Activated T-cell treated with anti-CD3 and anti-CD28 coated beads for 1 hour (primary cell): Measurements from ENCODE around the gene RAB11B.
"Not testable (repeated sequence)": the region's sequence is repeated elsewhere in the genome, so short reads cannot be mapped to it uniquely, and the experiment has no call there.

Experiments used
- DNase-seq: peaks from one replicate; pipeline ENCODE4 v3.0.0-alpha.2; 2020; ENCODE audit warnings: low read depth

The RAB11B gene

DNA sequence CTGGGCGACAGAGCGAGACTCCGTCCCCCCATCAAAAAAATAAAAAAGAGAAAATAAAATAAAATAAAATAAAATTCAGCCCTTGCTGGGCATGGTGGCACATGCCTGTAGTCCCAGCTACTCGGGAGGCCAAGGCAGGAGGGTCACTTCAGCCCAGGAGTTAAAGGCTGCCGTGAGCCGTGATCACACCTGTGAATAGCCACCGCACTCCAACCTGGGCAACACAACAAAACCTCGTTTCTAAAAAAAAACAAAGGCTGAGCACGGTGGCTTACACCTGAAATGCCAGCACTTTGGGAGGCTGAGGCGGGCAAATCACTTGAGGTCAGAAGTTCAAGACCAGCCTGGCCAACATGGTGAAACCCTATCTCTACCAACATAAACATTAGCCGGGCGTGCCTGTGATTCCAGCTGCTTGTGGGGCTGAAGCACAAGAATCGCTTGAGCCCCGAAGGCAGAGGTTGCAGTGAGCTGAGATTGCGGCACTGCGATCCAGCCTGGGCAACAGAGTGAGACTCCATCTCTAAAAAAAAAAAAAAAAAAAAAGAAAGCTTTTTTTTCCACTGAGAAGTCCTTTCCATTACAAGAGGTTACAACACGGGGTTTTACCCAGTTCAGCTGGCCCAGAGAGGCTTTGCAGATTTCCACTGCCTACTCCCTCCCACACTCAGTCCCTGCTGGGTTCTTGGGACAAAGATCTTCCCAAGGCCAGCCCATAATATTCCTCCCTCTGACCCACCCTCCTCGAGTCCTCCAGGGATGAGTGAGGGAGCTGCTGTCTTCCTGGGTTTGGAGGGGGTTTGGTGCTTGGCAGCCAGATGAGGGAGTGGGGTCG is 19.8 kb upstream of the RAB11B start:
- no peak for DNase-seq

DNA sequence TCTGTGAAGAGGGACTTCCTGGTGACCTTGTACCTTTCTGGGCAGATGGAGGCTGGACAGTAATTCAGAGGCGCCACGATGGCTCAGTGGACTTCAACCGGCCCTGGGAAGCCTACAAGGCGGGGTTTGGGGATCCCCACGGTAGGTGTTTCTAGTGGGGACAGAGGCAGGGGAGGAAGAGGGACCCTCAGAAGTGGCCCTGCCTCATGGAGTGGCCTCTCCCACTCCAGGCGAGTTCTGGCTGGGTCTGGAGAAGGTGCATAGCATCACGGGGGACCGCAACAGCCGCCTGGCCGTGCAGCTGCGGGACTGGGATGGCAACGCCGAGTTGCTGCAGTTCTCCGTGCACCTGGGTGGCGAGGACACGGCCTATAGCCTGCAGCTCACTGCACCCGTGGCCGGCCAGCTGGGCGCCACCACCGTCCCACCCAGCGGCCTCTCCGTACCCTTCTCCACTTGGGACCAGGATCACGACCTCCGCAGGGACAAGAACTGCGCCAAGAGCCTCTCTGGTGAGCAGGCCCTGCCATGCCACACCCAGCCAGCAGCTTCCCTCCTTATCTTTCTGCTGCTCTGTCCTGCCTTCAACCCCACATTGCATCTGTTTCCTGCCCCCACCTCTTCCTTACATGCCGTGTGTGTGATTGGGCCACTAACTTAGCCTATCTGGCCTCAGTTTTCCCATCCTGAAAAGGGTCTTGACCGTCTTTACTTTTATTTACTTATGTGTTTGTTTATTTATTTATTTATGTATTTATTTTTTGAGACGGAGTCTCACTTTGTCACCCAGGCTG is 19.0 kb upstream of the RAB11B start:
- no peak for DNase-seq

DNA sequence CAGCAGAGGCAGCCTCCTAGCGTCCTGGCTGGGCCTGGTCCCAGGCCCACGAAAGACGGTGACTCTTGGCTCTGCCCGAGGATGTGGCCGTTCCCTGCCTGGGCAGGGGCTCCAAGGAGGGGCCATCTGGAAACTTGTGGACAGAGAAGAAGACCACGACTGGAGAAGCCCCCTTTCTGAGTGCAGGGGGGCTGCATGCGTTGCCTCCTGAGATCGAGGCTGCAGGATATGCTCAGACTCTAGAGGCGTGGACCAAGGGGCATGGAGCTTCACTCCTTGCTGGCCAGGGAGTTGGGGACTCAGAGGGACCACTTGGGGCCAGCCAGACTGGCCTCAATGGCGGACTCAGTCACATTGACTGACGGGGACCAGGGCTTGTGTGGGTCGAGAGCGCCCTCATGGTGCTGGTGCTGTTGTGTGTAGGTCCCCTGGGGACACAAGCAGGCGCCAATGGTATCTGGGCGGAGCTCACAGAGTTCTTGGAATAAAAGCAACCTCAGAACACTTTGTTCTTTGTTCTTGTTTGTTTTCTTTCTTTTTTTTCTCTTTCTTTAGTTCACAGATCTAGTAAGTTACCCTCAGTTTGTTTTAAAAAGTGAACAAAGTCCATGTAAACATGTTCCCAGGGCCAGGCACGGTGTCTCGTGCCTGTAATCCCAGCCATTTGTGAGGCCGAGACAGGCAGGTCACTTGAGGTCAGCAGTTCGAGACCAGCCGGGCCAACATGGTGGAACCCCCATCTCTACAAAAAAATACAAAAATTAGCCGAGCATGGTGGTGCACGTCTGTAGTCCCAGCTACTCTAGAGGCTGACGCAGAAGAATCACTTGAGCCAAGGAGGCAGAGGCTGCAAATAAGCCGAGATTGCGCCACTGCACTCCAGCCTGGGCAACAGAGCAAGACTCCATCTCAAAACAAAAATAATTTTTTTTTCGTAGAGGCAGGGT is 16.0 kb upstream of the RAB11B start:
- DNase-seq: no peak

DNA sequence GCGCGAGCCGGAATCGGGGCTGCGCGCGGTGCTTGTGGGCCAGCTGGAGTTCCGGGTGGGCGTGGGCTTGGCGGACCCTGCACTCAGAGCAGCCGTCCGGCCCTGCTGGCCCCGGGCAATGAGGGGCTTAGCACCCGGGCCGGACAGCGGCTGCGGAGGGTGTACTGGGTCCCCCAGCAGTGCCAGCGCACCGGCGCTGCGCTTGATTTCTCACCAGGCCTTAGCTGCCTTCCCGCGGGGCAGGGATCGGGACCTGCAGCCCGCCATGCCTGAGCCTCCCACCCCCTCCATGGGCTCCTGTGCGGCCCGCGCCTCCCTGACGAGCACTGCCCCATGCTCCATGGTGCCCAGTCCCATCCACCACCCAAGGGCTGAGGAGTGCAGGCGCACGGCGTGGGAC is 14.4 kb upstream of the RAB11B start:
- not testable (repeated sequence) for DNase-seq

DNA sequence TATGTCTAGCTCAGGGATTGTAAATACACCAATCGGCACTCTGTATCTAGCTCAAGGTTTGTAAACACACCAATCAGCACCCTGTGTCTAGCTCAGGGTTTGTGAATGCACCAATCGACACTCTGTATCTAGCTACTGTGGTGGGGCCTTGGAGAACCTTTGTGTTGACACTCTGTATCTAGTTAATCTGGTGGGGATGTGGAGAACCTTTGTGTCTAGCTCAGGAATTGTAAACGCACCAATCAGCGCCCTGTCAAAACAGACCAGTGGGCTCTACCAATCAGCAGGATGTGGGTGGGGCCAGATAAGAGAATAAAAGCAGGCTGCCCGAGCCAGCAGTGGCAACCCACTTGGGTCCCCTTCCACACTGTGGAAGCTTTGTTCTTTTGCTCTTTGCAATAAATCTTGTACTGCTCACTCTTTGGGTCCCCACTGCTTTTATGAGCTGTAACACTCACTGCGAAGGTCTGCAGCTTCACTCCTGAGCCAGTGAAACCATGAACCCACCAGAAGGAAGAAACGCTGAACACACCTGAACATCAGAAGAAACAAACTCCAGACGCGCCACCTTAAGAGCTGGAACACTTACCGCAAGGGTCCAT is 13.7 kb upstream of the RAB11B start:
- not testable (repeated sequence) for DNase-seq

DNA sequence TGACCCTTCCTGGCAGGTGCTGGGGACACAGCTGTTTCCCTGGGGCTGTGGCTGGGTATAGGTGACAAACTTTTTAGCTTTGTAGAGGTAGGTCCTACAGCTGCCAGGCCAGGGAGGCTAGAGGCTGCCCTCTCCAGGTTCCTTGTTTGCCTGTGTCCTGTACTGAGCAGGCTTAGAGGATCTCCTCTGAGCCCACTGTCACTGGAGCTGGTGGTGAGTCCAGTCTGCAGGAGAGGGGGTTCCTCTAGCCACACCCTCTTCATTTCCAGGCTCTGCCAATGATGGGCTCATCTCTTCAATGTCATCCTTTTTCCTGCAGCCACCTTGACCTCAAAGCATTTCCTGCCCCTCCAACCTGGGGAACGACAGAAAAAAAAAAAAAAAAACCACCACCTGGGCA is 12.6 kb upstream of the RAB11B start:
- no peak for DNase-seq

DNA sequence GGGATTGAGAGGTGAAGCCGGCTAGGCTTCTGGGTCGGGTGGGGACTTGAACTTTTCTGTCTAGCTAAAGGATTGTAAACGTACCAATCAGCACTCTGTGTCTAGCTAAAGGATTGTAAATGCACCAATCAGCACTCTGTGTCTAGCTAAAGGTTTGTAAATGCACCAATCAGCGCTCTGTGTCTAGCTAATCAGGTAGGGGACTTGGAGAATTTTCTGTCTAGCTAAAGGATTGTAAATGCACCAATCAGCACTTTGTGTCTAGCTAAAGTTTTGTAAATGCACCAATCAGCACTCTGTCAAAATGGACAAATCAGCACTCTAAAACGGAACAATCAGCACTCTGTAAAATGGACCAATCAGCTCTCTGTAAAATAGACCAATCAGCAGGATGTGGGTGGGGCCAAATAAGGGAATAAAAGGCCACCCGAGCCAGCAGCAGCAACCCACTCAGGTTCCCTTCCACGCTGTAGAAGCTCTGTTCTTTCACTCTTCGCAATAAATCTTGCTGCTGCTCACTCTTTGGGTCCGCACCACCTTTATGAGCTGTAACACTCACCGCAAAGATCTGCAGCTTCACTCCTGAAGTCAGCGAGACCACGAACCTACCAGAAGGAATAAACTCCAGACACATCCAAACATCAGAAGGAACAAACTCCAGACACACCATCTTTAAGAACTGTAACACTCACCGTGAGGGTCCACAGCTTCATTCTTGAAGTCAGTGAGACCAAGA is 10.8 kb upstream of the RAB11B start:
- not testable (repeated sequence) for DNase-seq

DNA sequence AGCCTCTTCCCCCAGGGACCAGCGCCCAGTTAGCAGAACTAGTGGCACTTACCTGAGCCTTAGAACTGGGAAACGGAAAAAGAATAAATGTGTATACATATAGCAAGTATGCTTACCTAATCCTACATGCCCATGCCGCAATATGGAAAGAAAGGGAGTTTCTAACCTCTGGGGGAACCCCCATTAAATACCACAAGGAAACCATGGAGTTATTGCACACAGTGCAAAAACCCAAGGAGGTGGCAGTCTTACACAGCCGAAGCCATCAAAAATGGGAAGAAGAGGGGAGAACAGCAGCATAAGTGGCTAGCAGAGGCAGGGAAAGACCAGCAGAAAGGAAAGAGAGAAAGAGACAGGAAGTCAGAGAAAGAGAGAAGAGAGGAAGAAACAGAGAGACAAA is 5.6 kb upstream of the RAB11B start:
- DNase-seq: not testable (repeated sequence)

DNA sequence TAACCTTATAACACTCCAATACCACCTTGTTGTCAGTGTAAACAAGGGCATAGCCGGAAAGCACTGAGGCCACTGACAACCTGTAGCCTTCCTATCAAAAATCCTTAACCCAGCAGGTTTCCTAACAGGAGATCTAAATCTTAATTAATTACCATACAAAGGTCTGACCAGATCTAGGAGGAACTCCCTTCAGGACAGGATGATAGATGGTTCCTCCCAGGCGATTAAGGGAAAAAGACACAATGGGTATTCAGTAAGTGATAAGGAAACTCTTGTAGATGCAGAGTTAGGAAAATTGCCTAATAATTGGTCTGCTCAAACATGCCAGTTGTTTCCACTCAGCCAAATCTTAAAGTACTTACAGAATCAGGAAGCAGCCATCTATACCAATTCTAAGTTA is 5.1 kb upstream of the RAB11B start:
- not testable (repeated sequence) for DNase-seq

DNA sequence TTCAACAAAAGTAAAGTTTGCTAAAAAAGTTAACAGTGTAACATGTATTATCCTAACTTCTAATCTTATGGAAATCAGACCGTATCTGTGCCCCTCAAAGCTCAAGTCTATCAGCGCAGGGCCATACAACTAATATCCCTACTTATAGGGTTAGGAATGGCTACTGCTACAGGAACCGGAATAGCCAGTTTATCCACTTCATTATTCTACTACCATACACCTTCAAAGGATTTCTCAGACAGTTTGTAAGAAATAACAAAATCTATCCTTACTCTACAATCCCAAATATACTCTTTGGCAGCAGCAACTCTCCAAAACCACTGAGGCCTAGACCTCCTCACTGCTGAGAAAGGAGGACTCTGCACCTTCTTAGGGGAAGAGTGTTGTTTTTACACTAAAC is 4.6 kb upstream of the RAB11B start:
- not testable (repeated sequence) for DNase-seq

DNA sequence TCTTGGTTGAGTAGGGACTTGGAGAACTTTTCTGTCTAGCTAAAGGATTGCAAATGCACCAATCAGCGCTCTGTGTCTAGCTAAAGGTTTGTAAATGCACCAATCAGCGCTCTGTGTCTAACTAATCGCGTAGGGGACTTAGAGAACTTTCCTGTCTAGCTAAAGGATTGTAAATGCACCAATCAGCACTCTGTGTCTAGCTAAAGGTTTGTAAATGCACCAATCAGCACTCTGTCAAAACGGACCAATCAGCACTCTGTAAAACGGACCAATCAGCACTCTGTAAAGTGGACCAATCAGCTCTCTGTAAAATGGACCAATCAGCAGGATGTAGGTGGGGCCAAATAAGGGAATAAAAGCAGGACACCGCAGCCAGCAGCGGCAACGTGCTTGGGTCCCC is 3.7 kb upstream of the RAB11B start:
- DNase-seq: not testable (repeated sequence)

DNA sequence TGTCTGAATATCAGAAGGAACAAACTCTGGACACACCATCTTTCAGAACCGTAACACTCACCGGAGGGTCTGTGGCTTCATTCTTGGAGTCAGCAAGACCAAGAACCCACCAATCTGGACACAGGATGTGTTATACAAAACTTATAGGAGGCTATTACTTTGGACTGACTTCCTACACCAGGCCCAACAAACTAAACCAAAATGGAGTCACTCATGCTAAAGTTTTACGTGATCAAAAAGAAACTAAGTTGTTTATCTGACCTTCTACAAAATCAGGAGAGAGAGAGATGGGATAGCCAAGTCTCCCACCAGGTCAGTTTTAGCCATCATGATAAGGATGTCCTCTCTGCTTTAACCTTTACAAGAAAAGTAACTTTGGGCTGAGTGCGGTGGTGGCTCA is 3.2 kb upstream of the RAB11B start:
- DNase-seq: no peak

DNA sequence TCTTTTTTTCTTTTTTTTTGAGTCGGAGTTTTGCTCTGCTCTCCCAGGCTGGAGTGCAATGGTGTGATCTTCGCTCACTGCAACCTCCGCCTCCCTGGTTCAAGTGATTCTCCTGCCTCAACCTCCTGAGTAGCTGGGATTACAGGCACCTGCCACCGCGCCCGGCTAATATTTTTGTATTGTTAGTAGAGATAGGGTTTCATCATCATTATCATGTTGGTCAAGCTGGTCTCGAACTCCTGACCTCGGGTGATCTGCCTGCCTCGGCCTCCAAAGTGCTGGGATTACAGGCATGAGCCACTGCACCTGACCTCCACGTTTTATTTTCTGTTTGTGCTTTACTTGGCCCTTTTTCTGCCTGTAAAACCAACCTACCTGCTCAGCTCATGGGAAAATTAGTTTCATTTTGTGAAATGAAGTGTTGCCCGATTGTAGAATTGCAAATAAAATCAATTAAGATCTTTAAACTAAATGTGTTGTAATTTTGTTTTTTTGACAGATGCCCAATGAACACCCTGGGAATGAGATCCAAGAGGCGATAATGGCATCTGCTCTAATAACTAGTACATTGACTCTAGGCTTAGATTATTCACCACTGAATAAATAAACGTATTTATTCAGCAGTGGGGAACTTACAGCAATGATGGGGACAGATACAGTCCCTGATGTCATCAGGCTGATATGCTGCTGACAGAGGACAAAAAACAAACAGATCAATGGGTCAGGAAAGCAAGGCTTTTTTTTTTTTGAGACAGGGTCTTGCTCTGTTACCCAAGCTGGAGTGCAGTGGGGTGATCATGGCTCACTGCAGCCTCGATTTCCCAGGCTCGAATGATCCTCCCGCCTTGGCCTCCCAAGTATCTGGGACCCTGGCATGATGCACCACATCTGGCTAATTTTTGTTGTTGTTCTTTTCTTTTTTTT is 2.2 kb upstream of the RAB11B start:
- DNase-seq: no peak

DNA sequence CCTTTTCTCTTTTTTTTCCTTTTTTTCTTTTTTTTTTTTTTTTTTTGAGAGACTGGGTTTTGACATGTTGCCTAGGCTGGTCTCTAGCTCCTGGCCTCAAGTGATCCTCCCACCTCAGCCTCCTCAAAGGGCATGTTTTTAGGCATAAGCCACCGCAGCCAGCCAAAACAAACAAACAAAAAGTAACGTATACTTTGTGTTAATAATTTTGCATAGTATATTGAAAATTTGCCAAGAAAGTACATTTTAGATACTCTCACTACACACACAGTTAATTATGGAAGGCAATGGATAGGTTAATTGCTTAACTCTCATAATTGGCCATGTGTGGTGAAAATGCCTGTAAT is 1.6 kb upstream of the RAB11B start:
- no peak for DNase-seq

DNA sequence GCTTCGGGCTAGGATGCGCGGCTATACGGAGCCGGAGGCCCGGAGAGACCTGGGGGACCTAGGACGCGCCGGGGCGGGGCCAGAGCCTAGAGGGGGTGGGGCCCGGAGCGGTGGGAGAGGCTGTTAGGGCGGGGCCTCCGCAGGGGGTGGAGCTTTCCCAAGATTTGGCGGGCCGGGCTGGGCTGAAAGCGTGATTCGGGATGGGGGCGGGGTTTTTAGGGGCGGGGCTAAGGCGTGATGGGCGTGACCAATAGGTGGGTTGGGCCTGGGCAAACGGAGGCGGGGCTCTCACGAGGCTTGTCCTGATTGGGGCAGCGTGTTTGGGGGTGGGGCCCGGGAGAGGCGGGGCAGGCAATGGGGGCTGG is 439 bp downstream of the RAB11B start:
- peak; percentile 86 for DNase-seq

DNA sequence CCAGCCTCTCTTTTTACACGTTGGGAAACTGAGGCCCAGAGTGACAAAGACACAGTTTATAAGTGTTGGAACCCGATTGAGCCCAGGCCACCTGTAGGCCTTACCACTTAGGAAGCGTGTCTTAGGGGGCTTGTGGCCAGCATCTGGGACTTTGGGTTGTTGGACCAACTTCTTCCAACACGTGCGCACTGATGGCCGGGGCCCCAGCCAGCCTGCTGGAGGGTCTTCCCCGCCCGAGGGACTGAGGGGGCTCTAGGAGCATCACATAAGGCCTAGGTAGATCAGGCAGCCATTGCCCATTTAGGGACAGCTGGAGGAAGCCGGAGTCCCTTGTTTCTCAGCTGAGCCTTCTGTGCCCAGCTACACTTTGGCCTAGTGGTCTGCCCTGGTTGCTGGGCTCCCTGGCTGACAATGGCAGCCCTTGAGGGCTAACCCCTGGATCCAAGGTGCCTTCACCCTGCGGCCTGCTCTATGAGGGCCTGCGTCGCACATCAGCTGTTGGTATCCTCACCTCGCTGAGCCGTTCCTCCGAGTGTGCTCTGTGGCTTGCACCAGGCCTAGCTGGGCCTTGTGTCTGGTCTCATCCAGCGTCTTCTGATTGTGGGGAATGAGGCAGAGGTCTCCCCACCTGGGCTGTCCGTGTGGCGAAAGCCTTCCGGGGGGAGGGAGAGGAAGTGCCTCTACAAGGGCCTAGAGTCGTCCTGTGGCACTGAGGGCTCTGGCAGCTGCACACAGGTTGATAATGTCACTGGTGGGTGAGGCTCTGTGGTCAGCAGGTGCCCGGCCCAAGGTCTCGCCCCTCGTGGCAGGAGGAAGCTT is 1.2 kb downstream of the RAB11B start:
- no peak for DNase-seq

DNA sequence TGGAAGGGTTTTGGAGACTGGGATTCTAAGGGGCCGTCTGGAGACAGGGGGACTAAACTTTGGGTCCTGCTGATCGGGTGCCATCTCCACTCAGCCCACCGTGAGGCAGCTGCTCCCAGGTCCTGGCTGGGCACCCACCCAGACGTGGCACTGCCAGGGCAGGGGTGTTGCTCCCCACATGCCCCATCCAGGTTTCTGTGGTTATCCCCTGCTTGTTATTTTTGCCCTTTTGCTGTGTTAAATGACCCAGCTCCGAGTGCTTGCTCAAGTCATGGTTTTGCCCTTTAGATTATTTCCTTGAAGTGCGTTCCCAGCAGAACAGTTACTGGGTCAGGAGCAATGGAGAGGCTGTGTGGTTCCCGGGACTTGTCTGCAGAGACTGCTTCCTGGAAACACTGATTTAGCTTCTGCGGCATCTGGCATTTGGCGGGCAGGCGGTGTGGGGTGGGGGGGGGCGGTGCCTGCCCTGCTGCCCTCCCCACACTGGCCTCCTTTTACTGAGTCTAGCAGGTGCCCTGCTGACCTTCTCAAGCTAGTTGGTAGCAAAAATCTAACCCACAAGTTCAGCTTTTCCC is 1.9 kb downstream of the RAB11B start:
- DNase-seq: no peak

DNA sequence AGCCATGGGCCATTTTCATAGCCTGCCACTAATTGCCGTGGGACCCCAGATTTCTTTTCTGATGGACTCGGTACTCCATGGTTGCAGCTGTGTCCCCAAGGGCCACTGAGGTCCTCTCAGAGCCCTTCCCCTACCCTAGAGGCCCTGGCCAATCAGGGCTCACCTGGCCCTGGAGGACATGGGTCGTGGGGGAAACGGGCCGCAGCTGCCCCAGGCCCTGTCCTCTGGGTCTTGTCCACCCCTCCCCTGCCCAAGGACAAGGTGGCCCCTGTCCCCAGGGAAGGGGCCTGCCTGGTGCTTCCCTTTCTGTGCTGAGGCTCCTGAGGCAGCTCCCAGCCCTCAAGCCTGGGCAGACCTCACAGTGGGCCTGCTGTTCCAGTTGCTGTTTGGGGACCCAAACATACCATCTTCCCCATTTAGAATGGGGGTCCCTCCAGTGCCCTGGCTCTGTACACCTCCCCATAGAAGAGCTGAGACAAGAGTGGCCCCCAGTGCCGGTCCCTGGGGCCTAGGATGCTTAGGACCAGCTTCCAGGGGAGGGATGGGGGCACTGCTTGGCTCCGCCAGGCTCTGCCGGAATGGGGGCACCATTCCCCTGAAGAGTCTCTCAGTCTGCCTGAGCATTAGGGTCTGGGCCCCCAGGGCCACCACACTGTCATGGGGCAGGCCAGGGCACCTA is 3.2 kb downstream of the RAB11B start:
- DNase-seq: no peak
